Vagina (tissue), 2 donors: Measurements from ENCODE around the gene ARMC3. TPM values are rescaled to one million over a fixed set of nuclear protein-coding genes. Genes with fewer than 3 reads are reported as not detected.
"Not testable (repeated sequence)": the region's sequence is repeated elsewhere in the genome, so short reads cannot be mapped to it uniquely, and the experiment has no call there.

Source experiments
- DNase-seq, 2 donors: peaks; one replicate each; pipeline ENCODE4 v3.0.0-alpha.2; 2017; ENCODE audit errors: extremely low spot score in 2 of 2
- H3K27ac ChIP-seq: fragments of 200-600 bp; sonication (generic); one replicate; pipeline ENCODE4 v1.5.1; 2019
- H3K27me3 ChIP-seq: fragments of 200-600 bp; sonication (generic); one replicate; pipeline ENCODE4 v1.5.1; 2019
- H3K36me3 ChIP-seq, 2 donors: fragments of 200-600 bp; sonication (generic); one replicate each; pipeline ENCODE4 v1.5.1; 2017 to 2019
- H3K4me1 ChIP-seq: fragments of 200-600 bp; sonication (generic); one replicate; pipeline ENCODE4 v1.5.1; 2019
- H3K4me3 ChIP-seq, 2 donors: fragments of 200-600 bp; sonication (generic); 1 replicate in 1 of 2; 2 replicates in 1 of 2; pipeline ENCODE4 v1.5.1; 2016 to 2019
- H3K9me3 ChIP-seq: fragments of 200-600 bp; sonication (generic); one replicate; pipeline ENCODE4 v1.5.1; 2019
- CTCF ChIP-seq, 3 experiments: fragments of 450-650 bp in 2 of 3; fragments of 200-600 bp in 1 of 3; sonication (generic) in 1 of 3; IDR thresholded peaks; one replicate each; pipeline ENCODE4 v1.5.1; 2017 to 2019; ENCODE audit warnings: antibody characterized with exemption in 3 of 3, mild to moderate bottlenecking in 2 of 3, moderate library complexity in 2 of 3
- POLR2A ChIP-seq, 2 donors: fragments of 450-650 bp; IDR thresholded peaks; one replicate each; pipeline ENCODE4 v1.6.1; 2017; ENCODE audit warnings: antibody characterized with exemption in 2 of 2, mild to moderate bottlenecking in 2 of 2, moderate library complexity in 2 of 2
- POLR2AphosphoS5 ChIP-seq, 2 donors: sonication (generic); formaldehyde crosslinking; IDR thresholded peaks; one replicate each; pipeline ENCODE4 v1.9.0; 2017; ENCODE audit warnings: antibody characterized with exemption in 2 of 2, mild to moderate bottlenecking in 2 of 2, low read depth in 1 of 2; ENCODE audit not compliant: insufficient read depth in 1 of 2
- intact Hi-C: fragments of 100-400 bp; cut with DNase I; formaldehyde crosslinking; loops from one replicate; pipeline ENCODE4 v1.15.1; 2023
- total RNA-seq: library from RNA; depleted of rRNA; stranded (reverse); fragments of >200 nt; gene quantifications from one replicate; pipeline ENCODE4 v1.2.3, GENCODE V29; 2016

ARMC3 gene
- total RNA-seq, 1 donor from 2014 or later = not detected

DNA sequence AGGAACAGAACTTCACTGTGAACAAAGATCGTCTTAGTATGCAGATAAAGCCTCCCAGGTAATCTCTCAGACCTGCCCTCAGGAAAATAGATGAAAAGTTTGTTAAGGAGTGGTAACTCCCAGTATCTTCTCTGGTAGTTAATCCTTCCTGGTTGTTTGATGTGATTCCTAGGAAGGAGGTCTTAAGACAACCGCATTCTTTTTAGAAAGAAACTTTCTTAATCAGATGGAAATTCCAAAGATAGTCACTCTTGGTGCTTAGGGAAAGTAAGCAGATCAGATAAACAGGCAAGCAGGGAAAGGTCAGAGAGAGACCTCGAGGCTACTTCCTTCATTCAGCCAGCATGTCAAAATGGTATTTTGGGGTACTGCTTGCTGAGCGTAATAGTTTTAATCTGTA lies 30.5 kb upstream of the ARMC3 start:
- Histone ChIP-seq H3K27me3 (no peaks in the 10 kb centered on the region), H3K4me1 (no peaks in the 10 kb centered on the region), H3K36me3 (no peaks in the 10 kb centered on the region), H3K4me3 (no peak overlapping the region), H3K27ac (no peak overlapping the region), H3K9me3 (no peaks in the 10 kb centered on the region)
- DNase-seq = no peak
- intact Hi-C loops = no loop called here
- no peak for TF ChIP-seq CTCF (IDR thresholded peaks at IDR 0.05)
- no peak for TF ChIP-seq POLR2A (IDR thresholded peaks at IDR 0.05)
- no peak for TF ChIP-seq POLR2AphosphoS5 (IDR thresholded peaks at IDR 0.05; ENCODE audit: insufficient read depth in 1 of 2, low read depth in 1 of 2)

- H3K27ac ChIP-seq = no peak overlapping the region
- H3K4me3 ChIP-seq = no peak overlapping the region
- intact Hi-C loops = no loop called here
- DNase-seq = no peak
- no peaks in the 10 kb centered on the region for H3K4me1 ChIP-seq
- H3K9me3 ChIP-seq = no peaks in the 10 kb centered on the region
- TF ChIP-seq CTCF (IDR thresholded peaks at IDR 0.05) = no peak
- no peak for TF ChIP-seq POLR2AphosphoS5 (IDR thresholded peaks at IDR 0.05; ENCODE audit: insufficient read depth in 1 of 2, low read depth in 1 of 2)
- TF ChIP-seq POLR2A (IDR thresholded peaks at IDR 0.05) = no peak
- H3K27me3 ChIP-seq = no peaks in the 10 kb centered on the region
- H3K36me3 ChIP-seq = no peaks in the 10 kb centered on the region
These were observed 28.5 kb upstream of the ARMC3 start for GRCh38 chr10:22899307-22899706.

DNA sequence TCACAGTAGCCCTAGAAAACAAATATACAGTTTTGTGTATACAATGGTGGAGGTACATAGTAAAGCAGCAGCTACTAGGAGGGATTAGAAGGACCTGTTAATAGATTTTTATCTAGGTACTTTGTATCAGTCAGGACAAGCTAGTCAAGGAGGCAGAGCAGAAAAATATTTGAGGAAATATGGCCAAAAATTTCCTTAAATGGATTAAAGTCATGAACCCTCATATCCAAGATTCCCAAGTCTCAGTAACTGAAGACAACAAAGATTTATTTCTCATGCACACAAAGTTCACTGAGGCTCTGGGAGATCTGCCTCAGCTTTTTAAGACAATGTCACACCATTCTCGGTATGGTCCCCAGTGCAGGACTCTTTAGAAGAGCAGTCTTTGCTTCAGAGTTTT lies 28.1 kb upstream of the ARMC3 start:
- Histone ChIP-seq H3K27ac (no peak overlapping the region), H3K36me3 (no peaks in the 10 kb centered on the region), H3K4me3 (no peak overlapping the region), H3K27me3 (no peaks in the 10 kb centered on the region), H3K4me1 (no peaks in the 10 kb centered on the region), H3K9me3 (no peaks in the 10 kb centered on the region)
- TF ChIP-seq POLR2AphosphoS5 (IDR thresholded peaks at IDR 0.05; ENCODE audit: insufficient read depth in 1 of 2, low read depth in 1 of 2) (no peak), CTCF (IDR thresholded peaks at IDR 0.05) (no peak), POLR2A (IDR thresholded peaks at IDR 0.05) (no peak)
- intact Hi-C loops = no loop called here
- DNase-seq = no peak

- no peak overlapping the region for H3K4me3 ChIP-seq
- no peak overlapping the region for H3K27ac ChIP-seq
- H3K4me1 ChIP-seq = no peaks in the 10 kb centered on the region
- H3K27me3 ChIP-seq = no peaks in the 10 kb centered on the region
- DNase-seq = no peak
- H3K36me3 ChIP-seq = no peaks in the 10 kb centered on the region
- intact Hi-C loops = no loop called here
- H3K9me3 ChIP-seq = no peaks in the 10 kb centered on the region
- TF ChIP-seq POLR2AphosphoS5 (IDR thresholded peaks at IDR 0.05; ENCODE audit: insufficient read depth in 1 of 2, low read depth in 1 of 2) = no peak
- no peak for TF ChIP-seq POLR2A (IDR thresholded peaks at IDR 0.05)
- TF ChIP-seq CTCF (IDR thresholded peaks at IDR 0.05) = no peak
These were observed 26.8 kb upstream of the ARMC3 start for GRCh38 chr10:22900841-22901601.

GRCh38 chr10:22902147-22902546 lies 25.7 kb upstream of the ARMC3 start:
- H3K4me3 ChIP-seq, H3K36me3 ChIP-seq, intact Hi-C loops, H3K9me3 ChIP-seq, H3K27ac ChIP-seq, DNase-seq, H3K4me1 ChIP-seq, H3K27me3 ChIP-seq: not testable (repeated sequence)
